Measurements from ENCODE around the gene CTAGE4.
"Not testable (repeated sequence)": the region's sequence is repeated elsewhere in the genome, so short reads cannot be mapped to it uniquely, and the experiment has no call there.

CTAGE4 gene

GRCh38 chr7:144193782-144194181, 10.5 kb downstream of the CTAGE4 start:
- H3K27me3 Mint-ChIP-seq; H3K4me1 Mint-ChIP-seq; H3K27ac Mint-ChIP-seq; DNase-seq; H3K9me3 Mint-ChIP-seq; H3K4me3 Mint-ChIP-seq; H3K36me3 Mint-ChIP-seq (ENCODE audit: low read depth): not testable (repeated sequence)
- ATAC-seq, result peak; percentile 7

- H3K4me1 Mint-ChIP-seq; H3K27me3 Mint-ChIP-seq; ATAC-seq; H3K4me3 Mint-ChIP-seq; DNase-seq; H3K27ac Mint-ChIP-seq; H3K9me3 Mint-ChIP-seq; H3K36me3 Mint-ChIP-seq (ENCODE audit: low read depth): not testable (repeated sequence)
Measured at GRCh38 chr7:144194453-144194852, 11.2 kb downstream of the CTAGE4 start.

GRCh38 chr7:144195212-144195872, 12.1 kb downstream of the CTAGE4 start, which contains the start of gene ARHGEF35:
ARHGEF35 (minus strand) TSS chr7:144195833; CDS start chr7:144188383, 7,450 bp downstream.
- DNase-seq (peak; percentile 3), ATAC-seq (peak; percentile 71)
- not testable (repeated sequence) for H3K9me3 Mint-ChIP-seq; H3K36me3 Mint-ChIP-seq (ENCODE audit: low read depth); H3K4me1 Mint-ChIP-seq; H3K27ac Mint-ChIP-seq; H3K27me3 Mint-ChIP-seq
- H3K4me3 Mint-ChIP-seq, result peak within 1 kb of the TSS; percentile 54

GRCh38 chr7:144198934-144199333, 15.7 kb downstream of the CTAGE4 start:
- H3K4me3 Mint-ChIP-seq; H3K4me1 Mint-ChIP-seq; H3K27ac Mint-ChIP-seq; DNase-seq; ATAC-seq; H3K9me3 Mint-ChIP-seq; H3K27me3 Mint-ChIP-seq; H3K36me3 Mint-ChIP-seq (ENCODE audit: low read depth): not testable (repeated sequence)

GRCh38 chr7:144201978-144202377, 18.7 kb downstream of the CTAGE4 start:
- not testable (repeated sequence) for H3K9me3 Mint-ChIP-seq; H3K4me1 Mint-ChIP-seq; H3K4me3 Mint-ChIP-seq; DNase-seq; H3K36me3 Mint-ChIP-seq (ENCODE audit: low read depth); H3K27me3 Mint-ChIP-seq; H3K27ac Mint-ChIP-seq
- ATAC-seq, result peak; percentile 41

- not testable (repeated sequence) for H3K27ac Mint-ChIP-seq; H3K4me1 Mint-ChIP-seq; H3K36me3 Mint-ChIP-seq (ENCODE audit: low read depth); ATAC-seq; H3K9me3 Mint-ChIP-seq; H3K27me3 Mint-ChIP-seq; H3K4me3 Mint-ChIP-seq; DNase-seq
Measured at GRCh38 chr7:144203086-144203485, 19.8 kb downstream of the CTAGE4 start.

- ATAC-seq, result peak; percentile 58
- not testable (repeated sequence) for H3K4me1 Mint-ChIP-seq; H3K4me3 Mint-ChIP-seq; DNase-seq; H3K27ac Mint-ChIP-seq; H3K36me3 Mint-ChIP-seq (ENCODE audit: low read depth); H3K9me3 Mint-ChIP-seq; H3K27me3 Mint-ChIP-seq
Measured at GRCh38 chr7:144205306-144205705, 22.0 kb downstream of the CTAGE4 start.

- H3K4me3 Mint-ChIP-seq; H3K27me3 Mint-ChIP-seq; H3K36me3 Mint-ChIP-seq (ENCODE audit: low read depth); H3K4me1 Mint-ChIP-seq; DNase-seq; H3K27ac Mint-ChIP-seq; ATAC-seq; H3K9me3 Mint-ChIP-seq: not testable (repeated sequence)
Measured at GRCh38 chr7:144217200-144217599, 33.9 kb downstream of the CTAGE4 start.

GRCh38 chr7:144218581-144218980, 35.3 kb downstream of the CTAGE4 start:
- ATAC-seq; H3K27ac Mint-ChIP-seq; H3K4me1 Mint-ChIP-seq; H3K36me3 Mint-ChIP-seq (ENCODE audit: low read depth); DNase-seq; H3K27me3 Mint-ChIP-seq; H3K4me3 Mint-ChIP-seq; H3K9me3 Mint-ChIP-seq: not testable (repeated sequence)

- not testable (repeated sequence) for H3K4me3 Mint-ChIP-seq; H3K4me1 Mint-ChIP-seq; H3K9me3 Mint-ChIP-seq; H3K36me3 Mint-ChIP-seq (ENCODE audit: low read depth); H3K27ac Mint-ChIP-seq; ATAC-seq; H3K27me3 Mint-ChIP-seq; DNase-seq
Measured at GRCh38 chr7:144219149-144219548, 35.9 kb downstream of the CTAGE4 start.

GRCh38 chr7:144220531-144220930, 37.3 kb downstream of the CTAGE4 start:
- H3K27me3 Mint-ChIP-seq; H3K27ac Mint-ChIP-seq; H3K4me3 Mint-ChIP-seq; H3K36me3 Mint-ChIP-seq (ENCODE audit: low read depth); ATAC-seq; DNase-seq; H3K9me3 Mint-ChIP-seq; H3K4me1 Mint-ChIP-seq: not testable (repeated sequence)

- DNase-seq; H3K27ac Mint-ChIP-seq; H3K9me3 Mint-ChIP-seq; H3K4me3 Mint-ChIP-seq; ATAC-seq; H3K27me3 Mint-ChIP-seq; H3K4me1 Mint-ChIP-seq; H3K36me3 Mint-ChIP-seq (ENCODE audit: low read depth): not testable (repeated sequence)
Measured at GRCh38 chr7:144223675-144224074, 40.4 kb downstream of the CTAGE4 start.

GRCh38 chr7:144226866-144227265, 43.6 kb downstream of the CTAGE4 start:
- not testable (repeated sequence) for H3K4me3 Mint-ChIP-seq; H3K27me3 Mint-ChIP-seq; H3K27ac Mint-ChIP-seq; DNase-seq; H3K9me3 Mint-ChIP-seq; H3K36me3 Mint-ChIP-seq (ENCODE audit: low read depth); H3K4me1 Mint-ChIP-seq; ATAC-seq

- ATAC-seq; H3K9me3 Mint-ChIP-seq; H3K4me1 Mint-ChIP-seq; DNase-seq; H3K36me3 Mint-ChIP-seq (ENCODE audit: low read depth); H3K27ac Mint-ChIP-seq; H3K4me3 Mint-ChIP-seq; H3K27me3 Mint-ChIP-seq: not testable (repeated sequence)
Measured at GRCh38 chr7:144228810-144229209, 45.5 kb downstream of the CTAGE4 start.

GRCh38 chr7:144231027-144231426, 47.8 kb downstream of the CTAGE4 start:
- not testable (repeated sequence) for ATAC-seq, H3K4me3 Mint-ChIP-seq

GRCh38 chr7:144233039-144233438, 49.8 kb downstream of the CTAGE4 start:
- H3K36me3 Mint-ChIP-seq (ENCODE audit: low read depth); H3K27me3 Mint-ChIP-seq; H3K27ac Mint-ChIP-seq; ATAC-seq; H3K9me3 Mint-ChIP-seq; H3K4me3 Mint-ChIP-seq; H3K4me1 Mint-ChIP-seq; DNase-seq: not testable (repeated sequence)

More at GRCh38 chr7:144231027-144231426, 47.8 kb downstream of the CTAGE4 start:
- not testable (repeated sequence) for DNase-seq; H3K36me3 Mint-ChIP-seq (ENCODE audit: low read depth); H3K27me3 Mint-ChIP-seq; H3K4me1 Mint-ChIP-seq; H3K27ac Mint-ChIP-seq; H3K9me3 Mint-ChIP-seq

Data from activated naive CD8-positive, alpha-beta T cell treated with anti-CD3 and anti-CD28 coated beads, Interleukin-2, amount 50 U/mL, for 24 hours (primary cell).